Measurements from ENCODE around the gene NFE2L3. TPM values are rescaled to one million over a fixed set of nuclear protein-coding genes. Genes with fewer than 3 reads are reported as not detected.

The NFE2L3 gene
- total RNA-seq, 1 experiment from 2014 or later, result 2.2 TPM

DNA sequence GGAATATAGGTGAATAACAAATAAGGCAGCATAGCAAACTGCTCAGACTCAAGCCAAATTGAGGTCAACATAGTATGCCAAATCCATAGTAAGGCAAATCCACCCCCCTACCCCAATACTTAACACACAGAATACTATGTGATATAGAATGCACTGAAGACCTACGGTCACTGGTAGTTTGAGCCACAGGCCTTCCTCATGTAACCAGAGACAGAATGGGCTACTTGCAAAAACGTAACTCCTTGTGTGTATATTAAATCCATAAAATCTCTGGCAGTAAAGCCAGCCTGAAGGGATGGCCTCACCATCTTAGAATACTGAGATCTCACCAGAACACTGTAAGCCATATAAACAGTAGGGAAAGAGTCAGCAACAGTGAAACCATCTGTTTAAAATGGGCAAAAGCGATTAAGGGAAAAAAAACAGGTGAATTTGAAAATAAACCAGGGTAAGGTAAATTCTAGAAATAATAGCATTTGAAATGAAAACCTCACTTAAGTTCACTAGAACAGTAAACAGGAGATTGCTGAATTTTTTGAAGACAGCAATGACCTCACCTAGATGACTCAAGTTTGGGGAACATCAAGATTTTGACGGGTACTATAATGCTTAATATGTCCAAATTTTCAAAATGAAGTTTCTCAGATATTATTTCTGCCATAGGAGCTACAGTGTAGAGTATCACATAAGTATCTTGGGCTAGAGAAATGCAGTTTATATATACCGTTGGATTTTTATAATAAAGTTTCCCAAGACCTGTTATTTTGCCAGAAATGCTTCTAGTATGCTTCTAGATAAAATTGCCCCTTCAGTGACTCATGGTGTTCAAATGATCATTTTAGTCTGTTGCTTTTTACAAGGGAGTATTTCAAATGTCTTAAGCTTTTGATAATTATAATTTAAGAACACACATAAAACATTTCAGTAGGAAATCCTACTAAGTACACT lies 34.6 kb downstream of the NFE2L3 start:
- Mint-ChIP-seq H3K4me3 (ENCODE audit: unreplicated experiment) (no peak overlapping the region), H3K9me3 (ENCODE audit: unreplicated experiment) (no peaks in the 10 kb centered on the region), H3K36me3 (ENCODE audit: insufficient read depth, unreplicated experiment) (peaks cover 72% of the 10 kb centered on the region), H3K4me1 (ENCODE audit: insufficient read depth, unreplicated experiment) (peaks cover 3% of the 10 kb centered on the region), H3K27me3 (ENCODE audit: insufficient read depth, unreplicated experiment) (no peaks in the 10 kb centered on the region), H3K27ac (ENCODE audit: low read depth, unreplicated experiment) (no peak overlapping the region)
- DNase-seq (ENCODE audit: unreplicated experiment), result no peak
- ChIA-PET POLR2A (interaction anchor here (1.0 to 11.9 kb wide), 7 partner anchors 10 to 103 kb away, joined by 3 to 202 read pairs (median 5); partner anchors contain the start of genes CBX3, HNRNPA2B1 and NFE2L3), CTCF (interaction anchor here (1.3 to 2.6 kb wide), 2 partner anchors 11 to 96 kb away, joined by 4 to 15 read pairs; no protein-coding TSS in a partner anchor)
- intact Hi-C loops (cut with micrococcal nuclease), result no loop called here
- no TSS peak for BruUV-seq (replicated peaks)
- TF ChIP-seq, protein P1, sequence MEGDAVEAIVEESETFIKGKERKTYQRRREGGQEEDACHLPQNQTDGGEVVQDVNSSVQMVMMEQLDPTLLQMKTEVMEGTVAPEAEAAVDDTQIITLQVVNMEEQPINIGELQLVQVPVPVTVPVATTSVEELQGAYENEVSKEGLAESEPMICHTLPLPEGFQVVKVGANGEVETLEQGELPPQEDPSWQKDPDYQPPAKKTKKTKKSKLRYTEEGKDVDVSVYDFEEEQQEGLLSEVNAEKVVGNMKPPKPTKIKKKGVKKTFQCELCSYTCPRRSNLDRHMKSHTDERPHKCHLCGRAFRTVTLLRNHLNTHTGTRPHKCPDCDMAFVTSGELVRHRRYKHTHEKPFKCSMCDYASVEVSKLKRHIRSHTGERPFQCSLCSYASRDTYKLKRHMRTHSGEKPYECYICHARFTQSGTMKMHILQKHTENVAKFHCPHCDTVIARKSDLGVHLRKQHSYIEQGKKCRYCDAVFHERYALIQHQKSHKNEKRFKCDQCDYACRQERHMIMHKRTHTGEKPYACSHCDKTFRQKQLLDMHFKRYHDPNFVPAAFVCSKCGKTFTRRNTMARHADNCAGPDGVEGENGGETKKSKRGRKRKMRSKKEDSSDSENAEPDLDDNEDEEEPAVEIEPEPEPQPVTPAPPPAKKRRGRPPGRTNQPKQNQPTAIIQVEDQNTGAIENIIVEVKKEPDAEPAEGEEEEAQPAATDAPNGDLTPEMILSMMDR (IDR thresholded peaks at IDR 0.05; ENCODE audit: unreplicated experiment), result no peak

- no TSS peak for BruUV-seq (replicated peaks)
- H3K9me3 Mint-ChIP-seq (ENCODE audit: unreplicated experiment), result no peaks in the 10 kb centered on the region
- no peak overlapping the region for H3K4me3 Mint-ChIP-seq (ENCODE audit: unreplicated experiment)
- intact Hi-C loops (cut with micrococcal nuclease), result no loop called here
- H3K4me1 Mint-ChIP-seq (ENCODE audit: insufficient read depth, unreplicated experiment), result no peaks in the 10 kb centered on the region
- H3K36me3 Mint-ChIP-seq (ENCODE audit: insufficient read depth, unreplicated experiment), result peaks cover 82% of the 10 kb centered on the region
- ChIA-PET CTCF (interaction anchor here (0.5 to 2.6 kb wide), 6 partner anchors 8 to 295 kb away, joined by 3 to 15 read pairs (median 7); no protein-coding TSS in a partner anchor), POLR2A (interaction anchor here (1.3 to 11.9 kb wide), 8 partner anchors 7 to 295 kb away, joined by 3 to 202 read pairs (median 4); partner anchors contain the start of genes CBX3, HNRNPA2B1 and NFE2L3)
- TF ChIP-seq, protein P1 (IDR thresholded peaks at IDR 0.05; ENCODE audit: unreplicated experiment), result no peak
- H3K27me3 Mint-ChIP-seq (ENCODE audit: insufficient read depth, unreplicated experiment), result no peaks in the 10 kb centered on the region
- no peak overlapping the region for H3K27ac Mint-ChIP-seq (ENCODE audit: low read depth, unreplicated experiment)
- no peak for DNase-seq (ENCODE audit: unreplicated experiment)
These were observed 35.6 kb downstream of the NFE2L3 start for GRCh38 chr7:26187380-26188205.

GRCh38 chr7:26188206-26188956 lies 36.4 kb downstream of the NFE2L3 start:
- CTCF ChIA-PET, result interaction anchor here (0.5 to 2.6 kb wide), 9 partner anchors 9 to 296 kb away, joined by 3 to 15 read pairs (median 6); no protein-coding TSS in a partner anchor

More at GRCh38 chr7:26188206-26188956, 36.4 kb downstream of the NFE2L3 start:
- no peak for DNase-seq (ENCODE audit: unreplicated experiment)
- Mint-ChIP-seq H3K36me3 (ENCODE audit: insufficient read depth, unreplicated experiment) (peaks cover 90% of the 10 kb centered on the region), H3K27ac (ENCODE audit: low read depth, unreplicated experiment) (no peak overlapping the region), H3K9me3 (ENCODE audit: unreplicated experiment) (no peaks in the 10 kb centered on the region), H3K4me3 (ENCODE audit: unreplicated experiment) (no peak overlapping the region), H3K27me3 (ENCODE audit: insufficient read depth, unreplicated experiment) (no peaks in the 10 kb centered on the region), H3K4me1 (ENCODE audit: insufficient read depth, unreplicated experiment) (peaks cover 7% of the 10 kb centered on the region)
- POLR2A ChIA-PET, result interaction anchor here (0.6 to 11.9 kb wide), 11 partner anchors 8 to 958 kb away, joined by 3 to 202 read pairs (median 4); partner anchors contain the start of genes CBX3, HNRNPA2B1 and NFE2L3
- TF ChIP-seq, protein P1 (IDR thresholded peaks at IDR 0.05; ENCODE audit: unreplicated experiment), result no peak
- BruUV-seq (replicated peaks), result no TSS peak
- intact Hi-C loops (cut with micrococcal nuclease), result no loop called here
